K562 (cell line): ENCODE results near the gene SORCS2. TPM values are rescaled to one million over a fixed set of nuclear protein-coding genes. Genes with fewer than 3 reads are reported as not detected.

Experiments
- ATAC-seq: fragments of 200-7000 bp; cut with Tn5 transposase; 3 replicates; pipeline ENCODE4 v1.9.1; 2020; ENCODE audit warnings: moderate library complexity
- BruUV-seq: library from RNA; stranded (reverse); fragments of 400-500 nt; replicated peaks from 2 replicates; lab custom pipeline; 2021; lab: Mats Ljungman, UMichigan
- CTCF ChIA-PET: fragments of 300-600 bp; formaldehyde crosslinking; extraction: SDS; loops from one replicate; lab custom pipeline; 2021; ENCODE audit warnings: low intra/inter-chr PET ratio; lab: Yijun Ruan, JAX
- POLR2A ChIA-PET: fragments of 300-600, 350-650 bp; sonication (Branson Sonifier 250); formaldehyde crosslinking; extraction: SDS; loops from one replicate; lab custom pipeline; 2021; ENCODE audit warnings: antibody characterized with exemption, inconsistent platforms; lab: Yijun Ruan, JAX
- DNase-seq, 4 experiments: peaks; one replicate each; pipeline versions ENCODE4 v3.0.0 to v3.0.0-alpha.2; 2011 to 2018; ENCODE audit warnings: low spot score in 3 of 4, mixed read lengths in 3 of 4; ENCODE audit errors: extremely low read depth in 1 of 4
- FAIRE-seq: peaks from 2 replicates; lab custom pipeline; 2011; peaks lifted over from hg19 to GRCh38; lab: Jason Lieb, UNC
- H2AFZ ChIP-seq: 2 replicates; pipeline ENCODE4 v1.6.0; 2011; ENCODE audit warnings: low read depth, low read length, control low read depth, inconsistent platforms
- H3K27ac ChIP-seq: fragments of 200-600 bp; 3 replicates; pipeline ENCODE4 v1.8.0; 2011; ENCODE audit warnings: low read depth, mild to moderate bottlenecking, control low read depth, inconsistent platforms, low read length, moderate library complexity, mixed read lengths; ENCODE audit errors: extremely low read depth
- H3K27me3 ChIP-seq, 2 experiments: fragments of 300-600 bp in 1 of 2; 2 replicates in 1 of 2; 3 replicates in 1 of 2; pipeline versions ENCODE4 v1.6.0 to v1.8.0; 2011; ENCODE audit warnings: inconsistent platforms in 2 of 2, low read length in 2 of 2, mild to moderate bottlenecking in 1 of 2, mixed read lengths in 1 of 2, moderate library complexity in 1 of 2; ENCODE audit not compliant: control insufficient read depth in 2 of 2, insufficient read depth in 2 of 2
- H3K36me3 ChIP-seq: fragments of 300-600 bp; 3 replicates; pipeline ENCODE4 v1.8.0; 2011; ENCODE audit warnings: mild to moderate bottlenecking, low read length, inconsistent platforms; ENCODE audit not compliant: control insufficient read depth, insufficient read depth
- H3K4me1 ChIP-seq, 2 experiments: fragments of 200-600 bp in 1 of 2; replicated peaks in 1 of 2; 2 replicates in 1 of 2; 3 replicates in 1 of 2; pipeline versions ENCODE4 v1.5.1 to v1.8.0; 2011; ENCODE audit warnings: inconsistent platforms in 2 of 2, low read length in 2 of 2, mild to moderate bottlenecking in 1 of 2, mixed read lengths in 1 of 2, moderate library complexity in 1 of 2; ENCODE audit not compliant: control insufficient read depth in 2 of 2, insufficient read depth in 2 of 2
- H3K4me2 ChIP-seq: 2 replicates; pipeline ENCODE4 v1.6.1; 2011; ENCODE audit warnings: low read length, control low read depth, inconsistent platforms, mixed read lengths; ENCODE audit not compliant: insufficient read depth
- H3K4me3 ChIP-seq: fragments of 200-600 bp; sonication (generic), shearing (Covaris generic); 2 replicates; pipeline ENCODE4 v1.5.1; 2016; ENCODE audit warnings: control low read depth, inconsistent platforms
- H3K79me2 ChIP-seq: fragments of 200-600 bp; 3 replicates; pipeline ENCODE4 v1.8.0; 2011; ENCODE audit warnings: low read length, inconsistent platforms; ENCODE audit not compliant: control insufficient read depth, insufficient read depth
- H3K9ac ChIP-seq, 2 experiments: 2 replicates each; pipeline versions ENCODE4 v1.6.0 to v1.6.1; 2011; ENCODE audit warnings: low read depth in 2 of 2, low read length in 2 of 2, control low read depth in 1 of 2, inconsistent platforms in 1 of 2, mild to moderate bottlenecking in 1 of 2, mixed read lengths in 1 of 2; ENCODE audit not compliant: insufficient read depth in 1 of 2
- H3K9me1 ChIP-seq: one replicate; pipeline ENCODE4 v1.6.0; 2011; ENCODE audit warnings: inconsistent platforms, mild to moderate bottlenecking, low read length, moderate library complexity; ENCODE audit not compliant: control insufficient read depth, insufficient read depth
- H3K9me3 ChIP-seq: replicated peaks from 2 replicates; pipeline ENCODE4 v1.5.1; 2011; ENCODE audit warnings: low read depth, low read length, inconsistent platforms; ENCODE audit not compliant: control insufficient read depth, insufficient read depth
- H4K20me1 ChIP-seq: replicated peaks from 2 replicates; pipeline ENCODE4 v1.6.1; 2011; ENCODE audit warnings: low read length, inconsistent platforms, mixed read lengths; ENCODE audit not compliant: control insufficient read depth, insufficient read depth
- MCM5 ChIP-seq: fragments of 450-650 bp; IDR thresholded peaks from 2 replicates; pipeline ENCODE4 v1.6.1; 2016; ENCODE audit warnings: low read depth
- MCM7 ChIP-seq, 2 experiments: fragments of 450-650 bp; IDR thresholded peaks; 2 replicates each; pipeline ENCODE4 v1.6.1; 2016 to 2018
- NR2C1 ChIP-seq, 2 experiments: fragments of 450-650 bp; IDR thresholded peaks; 2 replicates each; pipeline ENCODE4 v1.6.1; 2017; ENCODE audit warnings: mild to moderate bottlenecking in 2 of 2, antibody characterized with exemption in 1 of 2, inconsistent platforms in 1 of 2, missing compliant biosample characterization in 1 of 2, missing genetic modification characterization in 1 of 2
- SAP30 ChIP-seq: fragments of 200-600 bp; sonication (generic); IDR thresholded peaks from 2 replicates; pipeline ENCODE4 v1.6.1; 2012; ENCODE audit warnings: borderline replicate concordance, low read depth, mild to moderate bottlenecking, moderate library complexity, low read length, control low read depth, inconsistent platforms; ENCODE audit not compliant: insufficient read depth, poor library complexity, severe bottlenecking
- SIX5 ChIP-seq, 2 experiments: IDR thresholded peaks; 2 replicates each; pipeline ENCODE4 v1.6.1; 2011; ENCODE audit warnings: low read length in 2 of 2, borderline replicate concordance in 1 of 2, low read depth in 1 of 2, mild to moderate bottlenecking in 1 of 2, moderate library complexity in 1 of 2; ENCODE audit not compliant: insufficient read depth in 1 of 2
- WGBS: fragments of 100-300 bp; shearing (Covaris generic); methylation state at CpG from one replicate; pipeline ENCODE4 v1.1.6; 2016; ENCODE audit warnings: low coverage, mixed read lengths; ENCODE audit not compliant: insufficient coverage; ENCODE audit errors: missing lambda C conversion rate; 5-methylcytosine and 5-hydroxymethylcytosine counted together
- in situ Hi-C: fragments of 300-500 bp; cut with MboI; formaldehyde crosslinking; loops from 4 replicates; pipeline ENCODE4 v1.15.0; 2018; ENCODE audit warnings: inconsistent platforms, mixed read lengths
- intact Hi-C: fragments of 100-400 bp; cut with micrococcal nuclease; formaldehyde crosslinking; loops from 2 replicates; pipeline ENCODE4 v1.14.2; 2022
- polyA plus RNA-seq, 8 experiments: library from polyadenylated mRNA; depleted of rRNA in 4 of 8; stranded (reverse) in 5 of 8; unstranded in 3 of 8; fragments of >200 nt; fragmentation: Nextera tagmentation in 2 of 8; fragmentation: Illumina TruSeq in 1 of 8; extraction: Ambion mirVana in 2 of 8; extraction: Trizol in 1 of 8; gene quantifications; 2 replicates each; pipeline versions ENCODE4 v1.2.1 to v1.2.3, GENCODE V29; 2011 to 2014; ENCODE audit warnings: inconsistent platforms in 1 of 8, missing spikeins in 1 of 8
- total RNA-seq, 7 experiments: library from RNA; depleted of rRNA in 6 of 7; stranded (reverse); fragments of >200 nt in 6 of 7; fragmentation: Illumina TruSeq in 2 of 7; extraction: Trizol in 2 of 7; gene quantifications; 2 replicates each; pipeline versions ENCODE4 v1.2.1 to v1.2.3, GENCODE V29; 2011 to 2021; ENCODE audit warnings: low replicate concordance in 1 of 7
- TF ChIP-seq, protein P1 (sequence below), 2 experiments: fragments of 450-650 bp; IDR thresholded peaks; 2 replicates each; pipeline ENCODE4 v1.6.1; 2016
- TF ChIP-seq, protein P2 (sequence below): fragments of 450-650 bp; formaldehyde crosslinking; conservative IDR thresholded peaks from 2 replicates; pipeline ENCODE4 v1.4.0; 2022; ENCODE audit warnings: mild to moderate bottlenecking, missing genetic modification characterization
- TF ChIP-seq, protein P3 (sequence below): sonication (generic); formaldehyde crosslinking; IDR thresholded peaks from 2 replicates; pipeline ENCODE4 v1.8.0; 2023; ENCODE audit warnings: mild to moderate bottlenecking, missing genetic modification reagents

Gene SORCS2
- total and polyA plus RNA-seq, 9 of the 15 experiments (the other 6 are each of a cell fraction or from before 2014, with no cell fraction given) = not detected

DNA sequence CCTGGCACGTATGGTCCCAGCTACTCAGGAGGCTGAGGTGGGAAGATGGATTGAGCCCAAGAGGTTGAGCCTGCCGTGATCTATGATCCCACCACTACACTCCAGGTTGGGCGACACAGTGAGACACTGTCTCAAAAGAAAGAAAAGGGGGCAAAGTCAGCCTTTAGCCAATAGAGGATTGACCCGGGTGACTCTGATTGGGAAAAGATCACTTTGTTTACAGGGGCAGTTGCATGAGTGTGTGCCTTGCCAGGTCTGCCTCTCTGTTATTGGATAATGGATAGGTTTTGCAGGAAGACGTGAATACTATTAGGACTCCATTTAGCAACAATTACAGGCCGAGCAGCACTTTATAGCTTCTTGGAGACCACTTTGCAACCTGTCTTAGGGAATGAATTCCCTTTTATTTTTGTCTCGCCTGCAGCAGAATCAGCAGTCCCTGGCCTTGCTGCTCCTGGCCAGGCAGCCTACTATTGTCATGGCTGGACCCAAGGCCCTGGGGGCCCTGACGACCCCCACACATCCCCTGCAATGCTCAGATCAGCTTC is 345.6 kb downstream of the SORCS2 start:
- POLR2A ChIA-PET = no interaction called here
- no peaks in the 10 kb centered on the region for H3K79me2 ChIP-seq
- no peaks in the 10 kb centered on the region for H3K4me1 ChIP-seq
- no peak overlapping the region for H3K9ac ChIP-seq
- no TSS peak for BruUV-seq
- TF ChIP-seq SIX5 (IDR thresholded peaks at IDR 0.05; ENCODE audit: borderline replicate concordance in 1 of 2, insufficient read depth in 1 of 2, low read depth in 1 of 2, low read length in 2 of 2) = no peak
- no peak for TF ChIP-seq NR2C1 (IDR thresholded peaks at IDR 0.05)
- TF ChIP-seq NR2C1 (tag; IDR thresholded peaks at IDR 0.05) = no peak
- TF ChIP-seq, protein P1, sequence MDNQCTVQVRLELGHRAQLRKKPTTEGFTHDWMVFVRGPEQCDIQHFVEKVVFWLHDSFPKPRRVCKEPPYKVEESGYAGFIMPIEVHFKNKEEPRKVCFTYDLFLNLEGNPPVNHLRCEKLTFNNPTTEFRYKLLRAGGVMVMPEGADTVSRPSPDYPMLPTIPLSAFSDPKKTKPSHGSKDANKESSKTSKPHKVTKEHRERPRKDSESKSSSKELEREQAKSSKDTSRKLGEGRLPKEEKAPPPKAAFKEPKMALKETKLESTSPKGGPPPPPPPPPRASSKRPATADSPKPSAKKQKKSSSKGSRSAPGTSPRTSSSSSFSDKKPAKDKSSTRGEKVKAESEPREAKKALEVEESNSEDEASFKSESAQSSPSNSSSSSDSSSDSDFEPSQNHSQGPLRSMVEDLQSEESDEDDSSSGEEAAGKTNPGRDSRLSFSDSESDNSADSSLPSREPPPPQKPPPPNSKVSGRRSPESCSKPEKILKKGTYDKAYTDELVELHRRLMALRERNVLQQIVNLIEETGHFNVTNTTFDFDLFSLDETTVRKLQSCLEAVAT (IDR thresholded peaks at IDR 0.05) = no peak
- no peak for TF ChIP-seq MCM7 (IDR thresholded peaks at IDR 0.05)
- TF ChIP-seq SAP30 = no peak
- TF ChIP-seq, protein P2, sequence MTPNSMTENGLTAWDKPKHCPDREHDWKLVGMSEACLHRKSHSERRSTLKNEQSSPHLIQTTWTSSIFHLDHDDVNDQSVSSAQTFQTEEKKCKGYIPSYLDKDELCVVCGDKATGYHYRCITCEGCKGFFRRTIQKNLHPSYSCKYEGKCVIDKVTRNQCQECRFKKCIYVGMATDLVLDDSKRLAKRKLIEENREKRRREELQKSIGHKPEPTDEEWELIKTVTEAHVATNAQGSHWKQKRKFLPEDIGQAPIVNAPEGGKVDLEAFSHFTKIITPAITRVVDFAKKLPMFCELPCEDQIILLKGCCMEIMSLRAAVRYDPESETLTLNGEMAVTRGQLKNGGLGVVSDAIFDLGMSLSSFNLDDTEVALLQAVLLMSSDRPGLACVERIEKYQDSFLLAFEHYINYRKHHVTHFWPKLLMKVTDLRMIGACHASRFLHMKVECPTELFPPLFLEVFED = no peak
- no peak for TF ChIP-seq MCM5
- TF ChIP-seq, protein P3, sequence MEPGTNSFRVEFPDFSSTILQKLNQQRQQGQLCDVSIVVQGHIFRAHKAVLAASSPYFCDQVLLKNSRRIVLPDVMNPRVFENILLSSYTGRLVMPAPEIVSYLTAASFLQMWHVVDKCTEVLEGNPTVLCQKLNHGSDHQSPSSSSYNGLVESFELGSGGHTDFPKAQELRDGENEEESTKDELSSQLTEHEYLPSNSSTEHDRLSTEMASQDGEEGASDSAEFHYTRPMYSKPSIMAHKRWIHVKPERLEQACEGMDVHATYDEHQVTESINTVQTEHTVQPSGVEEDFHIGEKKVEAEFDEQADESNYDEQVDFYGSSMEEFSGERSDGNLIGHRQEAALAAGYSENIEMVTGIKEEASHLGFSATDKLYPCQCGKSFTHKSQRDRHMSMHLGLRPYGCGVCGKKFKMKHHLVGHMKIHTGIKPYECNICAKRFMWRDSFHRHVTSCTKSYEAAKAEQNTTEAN (CRISPR knock-in tag) = no peak
- TF ChIP-seq, all 486 proteins: peak for 0
- Histone ChIP-seq H2AFZ (no peak overlapping the region), H4K20me1 (no peaks in the 10 kb centered on the region), H3K9me1 (no peaks in the 10 kb centered on the region), H3K4me2 (no peak overlapping the region), H3K36me3 (no peaks in the 10 kb centered on the region), H3K4me3 (no peak overlapping the region), H3K9me3 (no peaks in the 10 kb centered on the region), H3K27ac (no peak overlapping the region), H3K27me3 (peaks cover 0 to 6% of the 10 kb centered on the region in 2 experiments; a peak in 1 of 5 replicates)
- ATAC-seq (no peak), DNase-seq (no peak), FAIRE-seq (no peak)
- CTCF ChIA-PET = no interaction called here
- in situ Hi-C loops (no loop called here), intact Hi-C loops (no loop called here)
- 1% methylated on average over 7 of the region's 8 CpGs for WGBS
